ENCODE data around the gene NDUFS4. TPM values are rescaled to one million over a fixed set of nuclear protein-coding genes. Genes with fewer than 3 reads are reported as not detected.

The NDUFS4 gene
- total RNA-seq, 4 donors from 2014 or later: 79.5 to 158 (median 115) TPM

DNA sequence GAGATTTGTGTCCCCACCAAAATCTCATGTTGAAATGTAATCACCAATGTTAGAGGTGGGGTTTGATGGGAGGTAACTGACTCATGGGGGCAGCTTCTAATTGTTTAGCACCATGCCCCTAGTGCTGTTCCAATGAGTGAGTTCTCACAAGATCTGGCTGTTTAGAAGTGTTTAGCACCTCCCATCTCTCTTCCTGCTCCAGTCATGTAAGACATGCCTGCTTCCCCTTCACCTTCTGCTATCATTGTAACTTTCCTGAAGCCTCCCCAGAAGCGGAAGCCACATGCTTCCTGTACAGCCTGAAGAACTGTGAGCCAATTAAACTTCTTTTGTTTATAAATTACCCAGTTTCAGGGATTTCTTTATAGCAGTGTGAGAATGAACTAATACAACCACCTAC, 170.5 kb downstream of the NDUFS4 start:
- TF ChIP-seq, protein P1, sequence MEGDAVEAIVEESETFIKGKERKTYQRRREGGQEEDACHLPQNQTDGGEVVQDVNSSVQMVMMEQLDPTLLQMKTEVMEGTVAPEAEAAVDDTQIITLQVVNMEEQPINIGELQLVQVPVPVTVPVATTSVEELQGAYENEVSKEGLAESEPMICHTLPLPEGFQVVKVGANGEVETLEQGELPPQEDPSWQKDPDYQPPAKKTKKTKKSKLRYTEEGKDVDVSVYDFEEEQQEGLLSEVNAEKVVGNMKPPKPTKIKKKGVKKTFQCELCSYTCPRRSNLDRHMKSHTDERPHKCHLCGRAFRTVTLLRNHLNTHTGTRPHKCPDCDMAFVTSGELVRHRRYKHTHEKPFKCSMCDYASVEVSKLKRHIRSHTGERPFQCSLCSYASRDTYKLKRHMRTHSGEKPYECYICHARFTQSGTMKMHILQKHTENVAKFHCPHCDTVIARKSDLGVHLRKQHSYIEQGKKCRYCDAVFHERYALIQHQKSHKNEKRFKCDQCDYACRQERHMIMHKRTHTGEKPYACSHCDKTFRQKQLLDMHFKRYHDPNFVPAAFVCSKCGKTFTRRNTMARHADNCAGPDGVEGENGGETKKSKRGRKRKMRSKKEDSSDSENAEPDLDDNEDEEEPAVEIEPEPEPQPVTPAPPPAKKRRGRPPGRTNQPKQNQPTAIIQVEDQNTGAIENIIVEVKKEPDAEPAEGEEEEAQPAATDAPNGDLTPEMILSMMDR (IDR thresholded peaks at IDR 0.05; ENCODE audit: low read depth): no peak

Other genes starting within 250 kb of the NDUFS4 start
- gene FST, start 80.0 kb upstream of the NDUFS4 start, total RNA-seq: 10 to 100 TPM; 14.3 to 21.6 (median 16.9) TPM

Measured in subcutaneous adipose tissue (tissue), 4 donors.